GM19467 (cell line): ENCODE data around the gene AK1.
"Not testable (repeated sequence)": the region's sequence is repeated elsewhere in the genome, so short reads cannot be mapped to it uniquely, and the experiment has no call there.

Experiments used
- ATAC-seq: cut with Tn5 transposase; IDR thresholded peaks from one replicate; pipeline ENCODE4 v1.9.1; 2021; ENCODE audit warnings: mild to moderate bottlenecking, moderate library complexity; ENCODE audit not compliant: unreplicated experiment

Gene AK1

GRCh38 chr9:127852829-127853228, 24.6 kb downstream of the AK1 start:
- ATAC-seq, result no peak

DNA sequence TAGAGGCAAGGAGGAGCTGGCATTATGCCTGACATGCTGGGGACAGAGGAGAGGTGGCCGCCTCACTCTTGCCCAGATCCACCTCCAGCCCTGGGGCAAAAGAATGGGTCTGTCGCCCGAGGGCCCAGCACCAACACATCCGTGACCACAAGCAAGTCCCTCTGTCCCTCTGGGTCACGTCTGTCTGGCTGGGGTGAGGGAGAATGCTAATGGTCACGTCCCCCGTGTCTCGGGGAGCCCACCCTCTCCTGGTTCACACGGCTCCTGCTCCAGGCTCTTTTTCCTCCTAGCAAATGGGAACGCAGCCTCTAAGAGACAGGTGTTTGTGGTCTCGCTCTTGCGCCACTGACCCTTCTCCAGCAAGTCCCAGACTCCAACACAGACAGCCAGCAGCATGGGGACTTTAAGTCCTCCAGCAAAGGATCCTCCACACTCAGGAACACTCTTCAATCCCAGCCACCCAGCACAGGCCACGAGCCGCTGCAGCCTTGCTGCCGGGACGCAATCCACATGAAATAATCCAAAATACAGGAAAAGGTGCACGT, 27.1 kb downstream of the AK1 start:
- no peak for ATAC-seq

GRCh38 chr9:127848756-127849504, 28.5 kb downstream of the AK1 start:
- no peak for ATAC-seq

- no peak for ATAC-seq
Measured at GRCh38 chr9:127847833-127848755, 29.4 kb downstream of the AK1 start.

GRCh38 chr9:127847178-127847510, 30.3 kb downstream of the AK1 start:
- no peak for ATAC-seq

- ATAC-seq, result no peak
Measured at GRCh38 chr9:127846443-127847177, 30.9 kb downstream of the AK1 start.

DNA sequence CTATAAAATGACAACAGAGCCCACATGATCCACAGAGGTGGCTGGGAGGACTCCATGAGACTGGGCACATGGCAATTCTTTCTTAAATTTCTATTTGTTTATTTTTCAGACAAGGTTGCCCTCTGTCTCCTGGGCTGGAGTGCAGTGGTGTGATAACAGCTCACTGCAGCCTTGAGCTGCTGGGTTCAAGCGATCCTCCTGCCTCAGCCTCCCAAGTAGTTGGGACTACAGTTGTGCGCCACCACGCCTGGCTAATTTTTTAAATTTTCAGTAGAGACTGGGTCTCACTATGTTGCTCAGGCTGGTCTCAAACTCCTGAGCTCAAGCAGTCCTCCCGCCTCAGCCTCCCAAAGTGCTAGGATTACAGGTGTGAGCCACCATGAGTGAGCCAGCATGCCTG, 31.9 kb downstream of the AK1 start:
- ATAC-seq, result not testable (repeated sequence)

- ATAC-seq, result no peak
Measured at GRCh38 chr9:127844821-127845359, 32.6 kb downstream of the AK1 start.

- no peak for ATAC-seq
Measured at GRCh38 chr9:127841087-127841835, 36.2 kb downstream of the AK1 start.

DNA sequence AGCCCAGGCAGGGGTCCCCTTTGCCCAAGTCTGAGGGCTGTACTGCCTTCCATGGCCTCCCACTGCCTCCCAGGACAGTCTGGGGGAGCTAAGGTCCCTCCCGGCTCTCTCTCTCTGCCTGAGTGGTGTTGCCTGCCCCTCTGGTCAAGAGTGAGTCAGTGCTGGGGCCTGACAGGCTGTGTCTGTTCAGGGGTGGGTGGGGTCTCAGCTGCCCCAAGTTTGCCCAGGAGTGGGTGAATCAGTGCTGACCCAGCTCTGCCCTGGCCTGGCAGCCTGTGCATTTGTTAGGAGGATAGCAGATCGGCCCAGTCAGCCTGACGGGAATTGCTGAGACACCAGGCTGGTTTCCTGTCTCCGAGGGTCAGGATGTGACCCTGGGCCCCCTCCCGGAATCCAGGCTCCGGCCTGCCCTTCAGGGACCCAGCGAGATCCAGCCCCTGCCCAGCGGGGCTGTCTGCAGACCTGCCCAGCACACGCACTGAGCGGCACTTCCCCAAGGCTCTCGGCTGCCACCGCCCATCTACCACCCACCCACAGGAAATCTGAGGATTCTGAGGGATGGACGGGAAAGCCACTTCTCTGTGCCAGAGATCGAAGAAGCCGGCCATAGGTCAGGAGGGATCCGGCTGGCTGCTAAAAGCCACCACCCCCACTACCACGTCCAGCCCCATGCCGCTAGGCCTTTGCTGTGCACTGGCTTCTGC, 38.9 kb downstream of the AK1 start:
- ATAC-seq, result no peak

GRCh38 chr9:127837346-127837745, 40.1 kb downstream of the AK1 start:
- no peak for ATAC-seq

DNA sequence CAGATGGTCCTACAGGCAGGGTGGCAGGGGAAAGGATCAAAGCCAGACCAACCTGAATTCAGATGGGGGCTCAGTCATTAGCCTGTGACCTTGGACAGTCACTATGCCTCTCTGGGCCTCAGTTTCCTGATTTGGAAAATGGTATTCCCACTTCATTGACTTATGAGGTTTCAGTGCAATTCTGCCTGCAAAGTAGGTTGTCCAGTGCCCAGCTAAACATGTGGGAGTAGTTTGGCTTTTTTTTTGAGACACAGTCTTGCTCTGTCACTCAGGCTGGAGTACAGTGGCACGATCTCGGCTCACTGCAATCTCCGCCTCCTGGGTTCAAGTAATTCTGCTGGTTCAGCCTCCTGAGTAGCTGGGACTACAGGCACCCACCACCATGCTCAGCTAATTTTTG, 40.9 kb downstream of the AK1 start:
- ATAC-seq, result not testable (repeated sequence)

DNA sequence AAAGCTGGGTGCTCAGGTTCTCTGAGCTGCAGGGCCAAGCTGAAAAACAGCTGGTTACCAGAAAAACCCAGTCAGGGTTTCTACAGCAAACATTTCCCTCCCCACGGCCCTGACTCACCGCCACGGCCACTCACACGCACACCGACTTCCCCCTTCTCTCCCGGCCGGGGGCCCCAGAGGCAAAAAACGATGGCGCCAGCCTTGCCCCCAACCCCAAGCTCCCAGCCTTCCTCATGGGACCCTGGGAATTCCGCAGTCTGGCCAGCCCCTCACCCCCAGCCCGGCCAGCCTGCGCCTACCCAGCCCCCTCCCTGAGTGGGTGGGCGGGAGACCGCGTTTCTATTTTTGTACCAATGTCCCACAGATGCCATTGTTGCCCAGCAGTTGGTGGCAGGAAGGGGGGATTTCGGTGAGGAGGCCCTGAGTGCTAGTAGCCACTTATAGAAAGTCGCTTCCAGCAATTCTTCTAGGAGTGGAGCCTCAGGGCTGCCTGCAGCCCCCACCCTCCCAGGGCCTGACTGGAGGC, 41.4 kb downstream of the AK1 start:
- no peak for ATAC-seq

- ATAC-seq, result no peak
Measured at GRCh38 chr9:127833555-127833954, 43.9 kb downstream of the AK1 start.

- no peak for ATAC-seq
Measured at GRCh38 chr9:127832248-127832647, 45.2 kb downstream of the AK1 start.

DNA sequence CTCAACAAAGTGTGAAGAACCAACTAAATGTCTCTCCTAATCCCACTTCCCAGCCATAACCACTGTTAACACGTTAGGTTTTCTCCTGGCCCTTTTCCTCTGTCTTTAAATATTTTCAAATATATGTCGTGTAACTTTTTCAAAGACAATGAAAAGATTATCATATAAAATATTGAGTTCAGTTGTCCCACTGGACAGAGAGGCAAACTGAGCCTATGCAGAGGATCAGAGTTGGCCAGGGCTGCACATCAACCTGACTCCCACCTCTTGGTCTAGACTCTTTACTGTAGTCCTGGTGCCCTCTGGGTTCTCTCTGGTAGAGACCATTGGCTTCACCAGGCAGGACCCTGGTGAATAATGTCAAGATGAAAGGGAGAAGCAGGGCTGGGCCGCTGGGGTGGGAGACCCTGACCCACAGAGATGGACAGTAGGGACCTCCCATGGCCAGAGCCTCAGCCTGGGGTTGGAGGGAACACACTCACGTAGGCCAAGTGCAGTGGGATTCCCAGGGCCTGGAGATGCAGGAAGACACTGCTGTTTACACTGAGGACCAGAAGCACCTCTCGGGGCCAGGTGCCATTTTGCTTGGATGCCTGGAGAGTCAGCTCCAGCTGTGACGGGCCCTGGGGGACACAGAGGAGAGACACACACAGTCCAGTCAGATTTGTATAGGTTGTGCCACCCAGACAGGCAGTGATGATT, 48.1 kb downstream of the AK1 start:
- no peak for ATAC-seq

- no peak for ATAC-seq
Measured at GRCh38 chr9:127828262-127829031, 49.0 kb downstream of the AK1 start.
